ES-I3 (cell line): Measurements from ENCODE around the gene EIF5A.

Experiments
- H3K36me3 ChIP-seq: 2 replicates; pipeline ENCODE4 v1.6.1; 2013; ENCODE audit warnings: mild to moderate bottlenecking, low read length, control low read depth, moderate library complexity; ENCODE audit not compliant: insufficient read depth
- H3K4me1 ChIP-seq: 2 replicates; pipeline ENCODE4 v1.6.1; 2013; ENCODE audit warnings: mild to moderate bottlenecking, control low read depth, low read length; ENCODE audit not compliant: insufficient read depth
- H3K9ac ChIP-seq: 2 replicates; pipeline ENCODE4 v1.6.1; 2013; ENCODE audit warnings: low read depth, mild to moderate bottlenecking, low read length, moderate library complexity
- H3K9me3 ChIP-seq: 2 replicates; pipeline ENCODE4 v1.6.1; 2013; ENCODE audit warnings: mild to moderate bottlenecking, low read length, moderate library complexity; ENCODE audit not compliant: control insufficient read depth, insufficient read depth

EIF5A gene

DNA sequence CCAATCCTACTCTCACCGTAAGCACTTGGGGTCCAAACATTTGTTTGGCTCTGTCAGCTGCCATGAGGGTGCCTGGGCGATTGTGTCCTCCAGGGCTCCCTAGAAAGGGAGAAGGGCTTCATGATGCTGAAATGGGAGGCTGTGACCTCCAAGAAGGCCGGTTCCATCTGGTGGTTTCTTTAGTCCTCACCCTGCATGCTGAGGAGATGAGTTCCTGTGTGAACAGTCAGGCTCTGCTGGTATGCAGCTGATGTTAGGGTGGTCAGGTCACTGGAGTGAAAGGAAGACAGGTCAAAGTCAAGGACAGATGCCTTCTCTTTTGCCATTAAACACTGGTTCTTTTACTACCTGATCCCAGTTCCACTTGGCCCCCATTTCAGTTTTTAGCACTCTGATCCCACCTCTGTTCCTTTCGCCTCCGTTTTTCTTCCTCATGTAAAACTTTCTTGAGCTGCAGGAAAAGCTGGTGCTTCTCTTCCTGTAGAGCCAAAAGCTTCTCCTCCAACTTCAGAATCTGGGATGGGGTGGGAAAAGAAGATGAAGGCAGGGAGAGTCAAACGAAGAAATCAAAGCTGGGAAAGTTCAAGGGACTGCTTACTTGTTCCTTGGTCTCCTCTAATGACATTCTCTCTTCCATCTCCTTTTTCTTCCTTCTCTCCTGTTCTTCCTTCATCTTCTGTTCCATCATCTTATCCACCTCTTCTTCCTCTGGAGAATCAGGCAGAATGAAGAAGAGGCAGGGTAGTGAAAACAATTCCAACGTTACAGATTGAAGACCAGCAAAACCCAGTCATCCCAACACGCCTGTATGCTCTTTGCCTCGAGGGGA, 6.7 kb downstream of the EIF5A start:
- Histone ChIP-seq H3K9me3 (no peaks in the 10 kb centered on the region), H3K4me1 (peaks cover 4% of the 10 kb centered on the region), H3K36me3 (peaks cover 37% of the 10 kb centered on the region), H3K9ac (peak overlapping the region; percentile 46)

DNA sequence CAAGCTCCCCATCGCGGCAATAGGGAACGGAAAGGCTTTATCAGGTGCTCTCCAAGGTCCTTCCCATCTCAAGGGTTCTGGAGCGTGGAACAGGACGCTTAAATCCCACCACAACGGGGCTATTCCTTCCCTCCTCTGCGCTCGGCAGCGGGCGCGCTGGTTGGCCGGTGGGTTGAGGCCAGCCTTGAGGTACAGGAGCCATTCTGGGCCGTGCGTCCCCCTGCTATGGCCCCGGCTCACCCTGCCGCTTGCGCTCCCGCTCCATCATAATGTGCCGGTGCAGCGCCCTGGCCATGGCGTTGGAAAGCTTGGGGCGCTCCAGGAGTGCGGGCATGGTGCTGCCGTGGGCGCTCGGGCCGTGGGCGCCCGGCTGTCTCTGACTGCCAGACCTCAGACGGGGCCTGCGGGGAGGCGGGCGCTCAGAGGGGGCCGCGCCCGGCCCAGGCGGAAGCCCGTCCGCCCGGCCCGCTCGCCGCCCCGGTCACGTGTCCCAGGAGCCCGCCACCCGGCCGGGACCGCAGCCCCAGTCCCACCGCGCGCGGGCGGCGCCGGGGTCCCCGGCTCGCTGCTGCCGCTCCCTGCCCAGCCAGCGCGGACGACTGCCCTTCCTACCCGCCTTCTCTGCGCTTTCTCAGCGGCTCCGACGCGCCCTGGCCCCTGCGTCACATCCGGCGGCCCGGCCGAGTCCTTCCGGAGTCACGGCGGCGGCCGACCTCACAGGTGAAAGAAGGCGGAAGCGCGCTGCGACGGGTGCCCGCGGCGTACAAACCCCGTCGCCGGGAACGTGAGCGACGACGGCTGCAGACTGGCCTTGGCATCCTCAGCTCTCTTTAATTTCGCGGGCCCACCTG, 7.5 kb downstream of the EIF5A start, which contains the start of gene GPS2:
TSS of gene GPS2 (minus strand) at position 642 of the 851 bp plus-strand sequence. CDS start at position 334, 308 bp downstream.
- Histone ChIP-seq H3K9ac (peak within 1 kb of the TSS; percentile 46), H3K36me3 (peaks cover 32% of the 10 kb centered on the region), H3K4me1 (no peaks in the 10 kb centered on the region; the same call in 1 of the 2 replicates), H3K9me3 (no peaks in the 10 kb centered on the region)

- Histone ChIP-seq H3K36me3 (peaks cover 32% of the 10 kb centered on the region), H3K9ac (peak overlapping the region; percentile 46), H3K4me1 (no peaks in the 10 kb centered on the region; the same call in 1 of the 2 replicates), H3K9me3 (no peaks in the 10 kb centered on the region)
These were observed 8.3 kb downstream of the EIF5A start for GRCh38 chr17:7315570-7316235.

DNA sequence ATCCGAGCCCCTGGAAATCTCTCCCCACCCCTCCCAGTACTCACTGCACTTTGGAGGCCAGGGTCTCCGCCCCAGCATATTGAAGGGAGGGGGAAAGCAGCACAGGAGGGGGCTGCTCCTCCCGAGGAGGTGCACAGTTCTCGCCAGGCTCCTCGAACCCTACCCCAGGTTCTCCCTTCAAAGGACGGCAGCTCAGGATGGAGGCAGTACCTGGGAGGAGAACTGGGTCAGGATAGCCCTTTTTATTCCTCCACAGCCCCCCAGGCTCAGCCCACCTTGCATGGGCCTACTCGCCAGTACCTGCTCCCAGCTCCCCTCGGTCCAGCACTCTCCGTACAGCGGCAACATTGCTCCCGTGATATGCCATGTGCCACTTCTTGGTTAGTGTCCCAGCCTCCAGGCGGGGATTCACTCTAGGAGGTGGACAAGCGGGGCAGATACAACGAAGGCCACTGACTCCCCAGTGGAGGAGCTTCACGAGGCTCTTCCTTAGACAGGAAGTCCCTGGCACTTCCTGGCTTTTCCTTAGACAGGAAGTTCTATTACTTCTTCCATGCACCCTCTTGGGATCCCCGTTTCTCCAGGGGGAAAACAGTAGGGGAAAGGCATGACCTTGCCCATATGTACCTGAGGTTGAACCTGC, 9.9 kb downstream of the EIF5A start:
- Histone ChIP-seq H3K9ac (no peak overlapping the region), H3K36me3 (peaks cover 23% of the 10 kb centered on the region), H3K9me3 (no peaks in the 10 kb centered on the region), H3K4me1 (no peaks in the 10 kb centered on the region; the same call in 1 of the 2 replicates)

DNA sequence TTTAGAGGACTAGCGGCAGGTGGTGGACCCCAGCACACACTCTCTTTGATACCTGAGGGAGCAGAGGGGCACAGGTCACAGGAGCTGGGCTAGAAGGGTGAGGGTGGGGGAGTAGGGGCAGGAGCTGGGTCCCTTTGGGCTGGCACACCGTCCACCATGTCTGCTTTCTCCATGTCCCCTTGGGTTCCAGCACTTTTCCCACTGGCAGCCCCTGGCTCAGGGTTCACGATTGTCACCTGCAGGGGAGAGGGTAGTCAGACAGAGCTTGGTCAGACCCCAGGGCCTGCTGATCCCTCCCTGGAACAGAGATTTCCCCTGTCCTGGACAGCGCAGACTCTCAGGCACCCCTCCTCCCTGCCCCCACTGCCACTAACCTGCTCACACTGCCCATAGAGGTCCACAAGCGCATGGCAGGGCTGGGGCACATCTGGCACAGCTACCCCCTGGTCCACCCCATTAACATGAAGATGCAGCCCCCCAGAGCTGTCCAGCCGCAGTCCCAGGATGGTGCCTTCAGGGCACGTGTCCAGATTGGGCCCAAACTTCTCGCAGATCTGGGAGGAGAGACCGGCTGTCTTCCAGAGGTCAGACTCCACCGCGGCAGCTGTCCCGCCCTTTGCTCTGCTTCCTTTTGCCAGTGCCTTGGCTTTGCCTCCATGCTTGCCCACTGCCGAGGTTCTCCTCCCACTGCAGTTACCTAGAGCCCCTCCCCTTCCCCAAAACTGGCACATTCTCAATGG, 10.9 kb downstream of the EIF5A start:
- H3K36me3 ChIP-seq = peaks cover 23% of the 10 kb centered on the region
- H3K9ac ChIP-seq = no peak overlapping the region
- no peaks in the 10 kb centered on the region; the same call in 1 of the 2 replicates for H3K4me1 ChIP-seq

GRCh38 chr17:7321466-7321865, 14.0 kb downstream of the EIF5A start:
- no peaks in the 10 kb centered on the region for H3K4me1 ChIP-seq
- H3K9ac ChIP-seq = no peak overlapping the region
- H3K9me3 ChIP-seq = no peaks in the 10 kb centered on the region
- peaks cover 37% of the 10 kb centered on the region for H3K36me3 ChIP-seq

More for the DNA sequence above, 10.9 kb downstream of the EIF5A start:
- H3K9me3 ChIP-seq = no peaks in the 10 kb centered on the region

DNA sequence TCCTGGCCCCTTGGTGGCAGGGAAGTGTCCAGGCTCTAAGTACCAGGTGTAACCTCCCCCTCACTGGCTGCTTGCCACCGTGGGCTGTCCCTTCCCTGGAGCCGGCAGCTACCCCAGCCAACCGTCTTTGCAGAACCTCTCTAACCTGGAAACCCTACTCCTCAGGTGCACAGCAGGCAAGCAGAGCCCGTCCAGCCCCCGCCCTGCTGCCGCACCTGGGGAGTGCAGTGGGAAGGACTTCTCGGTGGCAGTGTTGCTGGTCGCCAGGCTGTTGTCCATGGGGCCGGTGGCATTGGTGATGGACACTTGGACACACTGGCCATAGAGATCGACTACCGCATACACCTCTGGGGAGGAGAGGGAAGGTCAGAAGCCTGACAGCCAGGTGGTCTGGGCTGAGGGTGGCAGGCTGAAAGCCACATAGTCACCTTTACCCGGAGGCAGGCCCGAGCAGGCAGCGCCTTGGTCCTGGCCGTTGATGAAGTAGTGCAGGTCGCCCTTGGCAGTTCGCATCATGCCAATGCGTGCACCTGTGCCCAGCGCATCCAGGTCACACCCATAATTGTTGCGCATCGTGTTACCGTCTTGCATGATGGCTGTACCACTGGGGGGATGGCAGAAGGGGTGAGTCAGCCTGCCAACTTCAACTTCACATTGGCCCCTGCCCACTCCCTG, 15.2 kb downstream of the EIF5A start:
- Histone ChIP-seq H3K9ac (no peak overlapping the region), H3K9me3 (no peaks in the 10 kb centered on the region), H3K36me3 (peaks cover 33% of the 10 kb centered on the region), H3K4me1 (no peaks in the 10 kb centered on the region)

DNA sequence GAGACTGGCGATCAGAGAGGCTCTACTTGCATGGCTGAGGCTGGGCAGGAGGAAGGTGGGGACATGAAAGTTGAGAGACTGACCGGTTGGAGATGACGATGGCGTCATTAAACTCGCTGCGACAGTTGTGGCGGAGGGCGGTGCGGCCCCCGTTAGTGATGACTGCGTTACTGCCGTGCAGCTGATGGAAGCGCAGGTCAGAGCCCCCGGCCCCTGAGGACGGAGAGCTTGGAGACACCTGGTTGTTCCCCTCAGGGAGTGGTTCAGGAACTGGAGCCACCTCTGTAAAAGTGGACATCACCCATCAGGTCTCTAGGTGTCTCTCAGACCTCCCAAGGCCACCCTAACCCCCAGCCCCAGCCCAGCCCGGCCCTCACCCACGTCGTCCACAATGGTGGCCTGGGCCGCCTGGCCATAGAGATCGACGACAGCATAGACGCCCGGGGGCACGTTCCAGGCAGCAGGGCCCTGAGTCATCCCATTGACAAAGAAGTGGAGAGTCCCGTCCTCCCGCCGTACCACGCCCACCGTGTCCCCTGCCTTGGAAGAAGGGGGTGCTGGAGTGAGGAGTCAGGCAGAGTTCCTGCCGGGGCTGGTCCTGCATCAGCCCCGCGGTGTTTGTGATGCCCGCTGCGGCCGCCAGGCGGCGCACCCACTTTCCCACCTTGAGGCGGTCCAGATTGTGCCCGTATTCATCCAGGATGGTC, 16.5 kb downstream of the EIF5A start:
- Histone ChIP-seq H3K9me3 (no peaks in the 10 kb centered on the region), H3K4me1 (peaks cover 4% of the 10 kb centered on the region), H3K9ac (no peak overlapping the region), H3K36me3 (peaks cover 30% of the 10 kb centered on the region)

DNA sequence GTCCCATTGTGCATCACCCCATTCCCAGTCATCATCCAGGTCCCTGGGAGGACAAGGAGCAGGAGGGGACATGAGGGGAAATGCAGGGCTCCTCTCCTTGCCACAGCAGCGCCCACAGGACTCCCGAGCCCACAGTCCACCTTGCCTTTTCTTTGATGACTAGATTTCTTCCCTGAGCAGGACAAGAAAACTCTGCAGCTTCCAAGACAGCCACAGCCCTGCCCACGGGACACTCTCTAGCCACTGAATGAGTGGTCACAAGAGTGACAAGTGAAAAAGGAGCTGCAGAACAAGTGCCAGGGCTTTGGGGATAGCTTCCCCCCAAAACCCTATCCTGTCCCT, 17.0 kb downstream of the EIF5A start:
- Histone ChIP-seq H3K9ac (no peak overlapping the region), H3K9me3 (no peaks in the 10 kb centered on the region), H3K36me3 (peaks cover 30% of the 10 kb centered on the region), H3K4me1 (peaks cover 4% of the 10 kb centered on the region)

GRCh38 chr17:7325031-7325528, 17.7 kb downstream of the EIF5A start:
- Histone ChIP-seq H3K4me1 (peaks cover 4% of the 10 kb centered on the region), H3K36me3 (peaks cover 29% of the 10 kb centered on the region), H3K9me3 (no peaks in the 10 kb centered on the region), H3K9ac (no peak overlapping the region)

DNA sequence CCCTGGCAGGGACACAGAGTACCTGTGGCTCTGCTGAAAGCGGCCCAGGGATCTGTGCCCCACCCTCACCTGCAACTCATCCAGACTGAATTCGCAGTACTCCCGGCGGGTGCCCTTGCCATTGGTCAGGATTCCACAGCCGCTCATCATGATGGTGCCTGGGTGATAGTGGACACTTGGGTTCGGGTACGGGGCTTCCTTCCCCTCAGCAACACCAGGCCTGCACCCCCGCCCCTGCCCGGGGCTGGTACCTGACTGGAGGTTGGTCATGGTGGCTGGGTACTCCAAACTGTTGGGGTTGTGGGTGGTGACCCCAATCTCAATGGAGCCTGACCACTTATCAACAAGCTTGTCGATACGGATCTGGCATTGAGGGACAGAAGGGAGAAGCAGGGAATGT, 18.8 kb downstream of the EIF5A start:
- H3K36me3 ChIP-seq = peaks cover 21% of the 10 kb centered on the region
- H3K9me3 ChIP-seq = no peaks in the 10 kb centered on the region
- H3K9ac ChIP-seq = no peak overlapping the region
- peaks cover 4% of the 10 kb centered on the region for H3K4me1 ChIP-seq

GRCh38 chr17:7327056-7327455, 19.6 kb downstream of the EIF5A start:
- Histone ChIP-seq H3K4me1 (peaks cover 4% of the 10 kb centered on the region), H3K9ac (no peak overlapping the region), H3K9me3 (no peaks in the 10 kb centered on the region), H3K36me3 (peaks cover 21% of the 10 kb centered on the region)
